ENCODE measurements around the gene METTL24. TPM values are rescaled to one million over a fixed set of nuclear protein-coding genes. Genes with fewer than 3 reads are reported as not detected.

Gene METTL24
- total and polyA plus RNA-seq, 2 of the 13 experiments (the other 11 are each of a cell fraction or from before 2014, with no cell fraction given) = not detected

- TF ChIP-seq ZNF883 (CRISPR knock-in tag; IDR thresholded peaks at IDR 0.05; ENCODE audit: not compliant biosample characterization) (no peak), ZNF225 (CRISPR knock-in tag; IDR thresholded peaks at IDR 0.05) (no peak)
Observed at GRCh38 chr6:110284855-110285254, 73.3 kb downstream of the METTL24 start (continued).

GRCh38 chr6:110283657-110284056 lies 74.5 kb downstream of the METTL24 start:
- Histone ChIP-seq H4K20me1 (ENCODE audit: insufficient read depth, low read length) (no peaks in the 10 kb centered on the region), H3K9me3 (ENCODE audit: low read length) (no peaks in the 10 kb centered on the region), H3K36me3 (replicated peaks in 1 of 2; ENCODE audit: control insufficient read depth in 1 of 2, insufficient read depth in 2 of 2, low read length in 2 of 2) (no peaks in the 10 kb centered on the region), H3K79me2 (ENCODE audit: insufficient read depth, low read length) (no peaks in the 10 kb centered on the region), H3K4me3 (replicated peaks in 1 of 3; ENCODE audit: insufficient read depth in 1 of 3, low read depth in 2 of 3, low read length in 3 of 3) (no peak overlapping the region), H3K9ac (ENCODE audit: insufficient read depth, low read depth, low read length) (no peak overlapping the region), H3K4me1 (ENCODE audit: insufficient read depth, low read length) (peaks cover 22% of the 10 kb centered on the region), H3K4me2 (ENCODE audit: low read depth, low read length) (no peak overlapping the region), H2AFZ (ENCODE audit: low read length) (no peak overlapping the region), H3K27ac (ENCODE audit: extremely low read length, insufficient read depth, low read length) (no peak overlapping the region), H3K27me3 (ENCODE audit: control insufficient read depth in 1 of 2, insufficient read depth in 2 of 2, low read length in 2 of 2) (no peaks in the 10 kb centered on the region)
- no TSS peak for BruUV-seq (replicated peaks)
- in situ Hi-C loops (cut with HindIII; ENCODE audit: extremely low pct_ligation_motif_present, low pct_unique_long_range_greater_than_20kb) = no loop called here
- CTCF ChIA-PET (ENCODE audit: low intra/inter-chr PET ratio, low total read pairs) = no interaction called here
- POLR2A ChIA-PET = no interaction called here
- WGBS (ENCODE audit: low lambda C conversion rate) = 16% methylated on average over 2 of the region's 2 CpGs
- ATAC-seq = no peak
- no peak for FAIRE-seq
- DNase-seq (ENCODE audit: low spot score) = no peak
- intact Hi-C loops (cut with micrococcal nuclease; ENCODE audit: unreplicated experiment) = no loop called here
- TF ChIP-seq DMAP1 (CRISPR knock-in tag; IDR thresholded peaks at IDR 0.05) = no peak
- no peak for TF ChIP-seq AHDC1 (CRISPR knock-in tag; IDR thresholded peaks at IDR 0.05; ENCODE audit: borderline replicate concordance)
- no peak for TF ChIP-seq ZNF737 (CRISPR knock-in tag; IDR thresholded peaks at IDR 0.05; ENCODE audit: borderline replicate concordance)
- TF ChIP-seq POLR2G (IDR thresholded peaks at IDR 0.05; ENCODE audit: low read depth, low read length) = no peak
- no peak for TF ChIP-seq MIER3 (CRISPR knock-in tag; IDR thresholded peaks at IDR 0.05; ENCODE audit: borderline replicate concordance)
- TF ChIP-seq KDM5A (IDR thresholded peaks at IDR 0.05; ENCODE audit: borderline replicate concordance, low read length) = no peak
- TF ChIP-seq RXRA (CRISPR knock-in tag; IDR thresholded peaks at IDR 0.05) = no peak
- TF ChIP-seq PLRG1 (conservative IDR thresholded peaks at IDR 0.05) = no peak
- no peak for TF ChIP-seq ZHX1 (CRISPR knock-in tag; IDR thresholded peaks at IDR 0.05; ENCODE audit: low read depth)
- TF ChIP-seq ZNF549 (CRISPR knock-in tag; IDR thresholded peaks at IDR 0.05) = no peak
- TF ChIP-seq ZNF580 (CRISPR knock-in tag; IDR thresholded peaks at IDR 0.05; ENCODE audit: borderline replicate concordance, low read depth) = no peak
- TF ChIP-seq ZBTB3 (CRISPR knock-in tag; IDR thresholded peaks at IDR 0.05; ENCODE audit: borderline replicate concordance, low read depth) = no peak
- TF ChIP-seq SNAPC5 (CRISPR knock-in tag; IDR thresholded peaks at IDR 0.05; ENCODE audit: borderline replicate concordance) = no peak
- no peak for TF ChIP-seq ZNF354B (CRISPR knock-in tag; IDR thresholded peaks at IDR 0.05)

Data from HepG2 (cell line).